IMR-90 (cell line): Measurements from ENCODE around the gene TMEM45B. TPM values are rescaled to one million over a fixed set of nuclear protein-coding genes. Genes with fewer than 3 reads are reported as not detected.

Source experiments
- ATAC-seq: fragments of 200-7000 bp; cut with Tn5 transposase; 2 replicates; pipeline ENCODE4 v1.9.1; 2020; ENCODE audit warnings: low read depth, mild to moderate bottlenecking, moderate library complexity
- BruUV-seq: library from RNA; stranded (reverse); fragments of 400-500 nt; replicated peaks from 2 replicates; lab custom pipeline; 2021; lab: Mats Ljungman, UMichigan
- CTCF ChIA-PET: fragments of 300-600 bp; formaldehyde crosslinking; extraction: SDS; loops from one replicate; lab custom pipeline; 2021; ENCODE audit warnings: antibody characterized with exemption; lab: Yijun Ruan, JAX
- POLR2A ChIA-PET: fragments of 300-600 bp; sonication (Branson Sonifier 250); formaldehyde crosslinking; loops from one replicate; lab custom pipeline; 2022; ENCODE audit warnings: antibody characterized with exemption; ENCODE audit not compliant: unreplicated experiment; lab: Charles Lee
- DNase-seq: peaks from one replicate; pipeline ENCODE4 v3.0.0; 2013
- H2AFZ ChIP-seq: replicated peaks from 2 replicates; pipeline ENCODE3; 2013; ENCODE audit warnings: low read length, mild to moderate bottlenecking; ENCODE audit not compliant: poor library complexity
- H2AK5ac ChIP-seq: 2 replicates; pipeline ENCODE4 v1.6.1; 2013; ENCODE audit warnings: low read depth, low read length, inconsistent platforms
- H2AK9ac ChIP-seq: replicated peaks from 2 replicates; pipeline ENCODE3; 2013; ENCODE audit warnings: mild to moderate bottlenecking, low read depth, low read length, moderate library complexity; ENCODE audit not compliant: poor library complexity
- H2BK120ac ChIP-seq: 2 replicates; pipeline ENCODE4 v1.6.1; 2013; ENCODE audit warnings: low read depth, low read length, inconsistent platforms
- H2BK15ac ChIP-seq: 3 replicates; pipeline ENCODE4 v1.6.1; 2013; ENCODE audit warnings: low read depth, low read length, inconsistent platforms
- H2BK20ac ChIP-seq: 2 replicates; pipeline ENCODE4 v1.6.1; 2013; ENCODE audit warnings: low read depth, mild to moderate bottlenecking, inconsistent platforms, low read length, moderate library complexity
- H2BK5ac ChIP-seq: 2 replicates; pipeline ENCODE4 v1.6.1; 2013; ENCODE audit warnings: mild to moderate bottlenecking, low read depth, low read length, inconsistent platforms; ENCODE audit not compliant: poor library complexity, severe bottlenecking
- H3K14ac ChIP-seq: replicated peaks from 2 replicates; pipeline ENCODE4 v1.6.1; 2013; ENCODE audit warnings: low read depth, low read length, inconsistent platforms
- H3K18ac ChIP-seq: 2 replicates; pipeline ENCODE4 v1.6.1; 2013; ENCODE audit warnings: low read depth, low read length, control low read depth
- H3K23ac ChIP-seq: 2 replicates; pipeline ENCODE4 v1.6.1; 2013; ENCODE audit warnings: low read depth, low read length, inconsistent platforms
- H3K27ac ChIP-seq: 2 replicates; pipeline ENCODE4 v1.5.1; 2013; ENCODE audit warnings: mild to moderate bottlenecking, control low read depth, low read length; ENCODE audit not compliant: insufficient read depth
- H3K27me3 ChIP-seq: 2 replicates; pipeline ENCODE4 v1.6.1; 2013; ENCODE audit warnings: low read length; ENCODE audit not compliant: control insufficient read depth, insufficient read depth
- H3K36me3 ChIP-seq: 2 replicates; pipeline ENCODE4 v1.6.1; 2013; ENCODE audit warnings: low read length, mixed read lengths; ENCODE audit not compliant: control insufficient read depth, insufficient read depth
- H3K4ac ChIP-seq: 2 replicates; pipeline ENCODE4 v1.6.1; 2013; ENCODE audit warnings: low read depth, low read length, inconsistent platforms
- H3K4me1 ChIP-seq: 2 replicates; pipeline ENCODE4 v1.6.1; 2013; ENCODE audit warnings: low read length, mixed read lengths; ENCODE audit not compliant: control insufficient read depth, insufficient read depth
- H3K4me2 ChIP-seq: 2 replicates; pipeline ENCODE4 v1.6.1; 2013; ENCODE audit warnings: low read depth, mild to moderate bottlenecking, control low read depth, low read length, moderate library complexity
- H3K4me3 ChIP-seq: 2 replicates; pipeline ENCODE4 v1.5.1; 2013; ENCODE audit warnings: low read depth, mild to moderate bottlenecking, control low read depth, low read length, moderate library complexity; ENCODE audit not compliant: insufficient read depth
- H3K56ac ChIP-seq: 2 replicates; pipeline ENCODE4 v1.6.1; 2013; ENCODE audit warnings: low read length, inconsistent platforms; ENCODE audit not compliant: insufficient read depth; ENCODE audit errors: extremely low read depth
- H3K79me1 ChIP-seq, 2 experiments: 2 replicates each; pipeline ENCODE4 v1.6.1; 2013; ENCODE audit warnings: low read length in 2 of 2, inconsistent platforms in 1 of 2, low read depth in 1 of 2
- H3K9ac ChIP-seq: 2 replicates; pipeline ENCODE4 v1.6.1; 2013; ENCODE audit warnings: low read depth, low read length, control low read depth
- H3K9me1 ChIP-seq: 2 replicates; pipeline ENCODE4 v1.6.1; 2013; ENCODE audit warnings: low read length, inconsistent platforms; ENCODE audit not compliant: insufficient read depth
- H3K9me3 ChIP-seq: 2 replicates; pipeline ENCODE4 v1.6.1; 2013; ENCODE audit warnings: low read length; ENCODE audit not compliant: control insufficient read depth, insufficient read depth
- H4K20me1 ChIP-seq: 2 replicates; pipeline ENCODE4 v1.6.1; 2013; ENCODE audit warnings: low read length, inconsistent platforms; ENCODE audit not compliant: insufficient read depth
- H4K5ac ChIP-seq: 2 replicates; pipeline ENCODE4 v1.6.1; 2013; ENCODE audit warnings: mild to moderate bottlenecking, low read depth, low read length, control low read depth
- H4K8ac ChIP-seq, 2 experiments: 2 replicates each; pipeline ENCODE4 v1.6.1; 2013; ENCODE audit warnings: low read depth in 2 of 2, low read length in 2 of 2, control low read depth in 1 of 2, inconsistent platforms in 1 of 2
- H4K91ac ChIP-seq: 2 replicates; pipeline ENCODE4 v1.6.1; 2013; ENCODE audit warnings: low read depth, low read length, inconsistent platforms; ENCODE audit not compliant: insufficient read depth
- CEBPB ChIP-seq: IDR thresholded peaks from 2 replicates; pipeline ENCODE4 v1.6.1; 2012; ENCODE audit warnings: low read depth, low read length, improper control_type of control experiment
- CHD1 ChIP-seq: IDR thresholded peaks from 2 replicates; pipeline ENCODE4 v1.6.1; 2012; ENCODE audit warnings: low read depth, low read length, improper control_type of control experiment
- ELK1 ChIP-seq: fragments of 150-350 bp; IDR thresholded peaks from 2 replicates; pipeline ENCODE4 v1.6.1; 2016; ENCODE audit warnings: low read depth, mild to moderate bottlenecking, low read length, moderate library complexity, borderline replicate concordance
- MAZ ChIP-seq: IDR thresholded peaks from 2 replicates; pipeline ENCODE4 v1.6.1; 2012; ENCODE audit warnings: low read depth, mild to moderate bottlenecking, low read length, improper control_type of control experiment, moderate library complexity, borderline replicate concordance
- MXI1 ChIP-seq: IDR thresholded peaks from 2 replicates; pipeline ENCODE4 v1.6.1; 2012; ENCODE audit warnings: low read depth, mild to moderate bottlenecking, low read length, moderate library complexity, borderline replicate concordance
- WGBS, 2 experiments: methylation state at CpG; one replicate each; pipeline versions ENCODE4 v1.1.5 to v1.1.7; 2013; ENCODE audit warnings: missing lambda C conversion rate in 2 of 2; ENCODE audit not compliant: insufficient read length in 1 of 2; ENCODE audit errors: extremely low coverage in 2 of 2; 5-methylcytosine and 5-hydroxymethylcytosine counted together
- dilution Hi-C: fragments of 300-500 bp; cut with HindIII; formaldehyde crosslinking; loops from one replicate; pipeline ENCODE4 v1.14.3; 2018; ENCODE audit warnings: low sequenced_read_pairs; ENCODE audit not compliant: unreplicated experiment
- in situ Hi-C: fragments of 300-500 bp; cut with MboI; formaldehyde crosslinking; loops from 3 replicates; pipeline ENCODE4 v1.14.3; 2019; ENCODE audit warnings: low sequenced_read_pairs, inconsistent platforms, mixed read lengths
- intact Hi-C: fragments of 100-400 bp; cut with micrococcal nuclease; formaldehyde crosslinking; loops from 2 replicates; pipeline ENCODE4 v1.10.0; 2022
- polyA plus RNA-seq, 3 experiments: library from polyadenylated mRNA; depleted of rRNA; stranded (reverse); fragments of >200 nt; gene quantifications; 2 replicates each; pipeline ENCODE4 v1.2.3, GENCODE V29; 2012; ENCODE audit warnings: low replicate concordance in 1 of 3
- total RNA-seq: library from RNA; depleted of rRNA; stranded (reverse); fragments of >200 nt; gene quantifications from 2 replicates; pipeline ENCODE4 v1.2.3, GENCODE V29; 2012

TMEM45B gene
- total and polyA plus RNA-seq, 2 of the 4 experiments (the other 2 are of a cell fraction) = not detected

DNA sequence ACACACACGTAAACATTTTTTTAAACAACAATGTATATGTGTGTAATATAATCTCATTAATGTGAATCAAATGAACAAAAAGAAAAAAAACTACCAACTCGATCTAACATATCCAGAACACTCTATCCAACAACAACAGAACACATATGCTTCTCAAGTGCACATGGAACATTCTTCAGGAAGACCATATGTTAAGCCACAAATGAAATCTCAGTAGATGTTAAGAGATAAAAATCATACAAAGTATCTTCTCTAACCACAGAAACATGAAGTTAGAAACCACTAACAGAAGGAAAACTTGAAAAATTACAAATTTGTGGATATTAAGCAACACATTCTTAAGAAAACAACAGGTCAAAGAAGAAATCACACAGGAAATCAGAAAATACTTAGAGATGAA is 25.5 kb upstream of the TMEM45B start:
- no peak overlapping the region for H3K4me3 ChIP-seq
- H3K9me1 ChIP-seq = no peaks in the 10 kb centered on the region
- H4K20me1 ChIP-seq = no peaks in the 10 kb centered on the region
- H2BK20ac ChIP-seq = no peak overlapping the region
- ChIA-PET CTCF (no interaction called here), POLR2A (no interaction called here)
- no peak overlapping the region for H3K4me2 ChIP-seq
- intact Hi-C loops (no loop called here), in situ Hi-C loops (no loop called here), dilution Hi-C loops (no loop called here)
- H2BK15ac ChIP-seq = no peak overlapping the region
- H4K91ac ChIP-seq = no peak overlapping the region
- H3K79me1 ChIP-seq = no peaks in the 10 kb centered on the region
- H3K18ac ChIP-seq = no peak overlapping the region
- DNase-seq (no peak), ATAC-seq (no peak)
- no peak overlapping the region for H3K27ac ChIP-seq
- H3K9ac ChIP-seq = no peak overlapping the region
- H2AFZ ChIP-seq = no peak overlapping the region
- no TSS peak for BruUV-seq
- H2BK120ac ChIP-seq = no peak overlapping the region
- H4K8ac ChIP-seq = no peak overlapping the region
- no peaks in the 10 kb centered on the region for H3K9me3 ChIP-seq
- no peak overlapping the region for H3K23ac ChIP-seq
- peaks cover 9% of the 10 kb centered on the region for H3K27me3 ChIP-seq
- no peak overlapping the region for H2BK5ac ChIP-seq
- H2AK5ac ChIP-seq = no peak overlapping the region
- no peak overlapping the region for H3K56ac ChIP-seq
- H3K4ac ChIP-seq = no peak overlapping the region
- no peaks in the 10 kb centered on the region for H3K4me1 ChIP-seq
- no peak overlapping the region for H3K14ac ChIP-seq
- no CpG with 5 or more reads among the region's 2 CpGs for WGBS, 2 experiments
- H3K36me3 ChIP-seq = no peaks in the 10 kb centered on the region
- TF ChIP-seq ELK1 = no peak
- no peak for TF ChIP-seq MAZ
- TF ChIP-seq CEBPB = no peak
- no peak for TF ChIP-seq MXI1
- no peak for TF ChIP-seq CHD1
- no peak overlapping the region for H4K5ac ChIP-seq
- no peak overlapping the region for H2AK9ac ChIP-seq
